NOMO-1 treated with DMSO at 0.1 percent for 48 hours (cell line): ENCODE measurements around the gene CORO1C.
"Not testable (repeated sequence)": the region's sequence is repeated elsewhere in the genome, so short reads cannot be mapped to it uniquely, and the experiment has no call there.

Experiments
- DNase-seq: peaks from one replicate; lab custom pipeline; 2025; ENCODE audit not compliant: unreplicated experiment; lab: John Stamatoyannopoulos, UW

The CORO1C gene

GRCh38 chr12:108731105-108731865 lies at the start of gene CORO1C:
Gene CORO1C (minus strand): TSS chr12:108731518. CDS start chr12:108701318, 30,200 bp downstream.
- peak; percentile 96 for DNase-seq

GRCh38 chr12:108779998-108780688 lies 48.8 kb upstream of the CORO1C start:
- DNase-seq, result no peak

- no peak for DNase-seq
Observed at GRCh38 chr12:108778053-108778452, 46.7 kb upstream of the CORO1C start.

GRCh38 chr12:108777156-108777555 lies 45.8 kb upstream of the CORO1C start:
- no peak for DNase-seq

GRCh38 chr12:108773798-108774788 lies 42.8 kb upstream of the CORO1C start:
- no peak for DNase-seq

- DNase-seq, result no peak
Observed at GRCh38 chr12:108772891-108773797, 41.8 kb upstream of the CORO1C start.

- no peak for DNase-seq
Observed at GRCh38 chr12:108772247-108772646, 40.9 kb upstream of the CORO1C start.

GRCh38 chr12:108771835-108772234 lies 40.5 kb upstream of the CORO1C start:
- DNase-seq, result not testable (repeated sequence)

- no peak for DNase-seq
Observed at GRCh38 chr12:108770963-108771362, 39.6 kb upstream of the CORO1C start.

- no peak for DNase-seq
Observed at GRCh38 chr12:108770269-108770829, 39.0 kb upstream of the CORO1C start.

- DNase-seq, result peak; percentile 31
Observed at GRCh38 chr12:108768591-108769500, 37.5 kb upstream of the CORO1C start.

- no peak for DNase-seq
Observed at GRCh38 chr12:108766294-108766693, 35.0 kb upstream of the CORO1C start.

GRCh38 chr12:108765289-108765764 lies 34.0 kb upstream of the CORO1C start:
- DNase-seq, result no peak

GRCh38 chr12:108764540-108765288 lies 33.4 kb upstream of the CORO1C start:
- no peak for DNase-seq

GRCh38 chr12:108761226-108761625 lies 29.9 kb upstream of the CORO1C start:
- DNase-seq, result no peak

GRCh38 chr12:108759924-108760323 lies 28.6 kb upstream of the CORO1C start:
- no peak for DNase-seq

GRCh38 chr12:108757856-108758255 lies 26.5 kb upstream of the CORO1C start:
- DNase-seq, result peak; percentile 38

GRCh38 chr12:108756421-108756820 lies 25.1 kb upstream of the CORO1C start:
- DNase-seq, result no peak
